Measurements from ENCODE around the gene GHITM. TPM values are rescaled to one million over a fixed set of nuclear protein-coding genes. Genes with fewer than 3 reads are reported as not detected.

Gene GHITM
- total and polyA plus RNA-seq, 2 experiments from 2014 or later = 97.1 to 105 TPM

- Mint-ChIP-seq H3K36me3 (ENCODE audit: low read depth) (peaks cover 43% of the 10 kb centered on the region), H3K9me3 (no peaks in the 10 kb centered on the region), H3K27ac (no peak overlapping the region), H3K4me3 (no peak overlapping the region), H3K27me3 (ENCODE audit: insufficient read depth, low read depth, poor library complexity) (no peaks in the 10 kb centered on the region), H3K4me1 (peaks cover 23% of the 10 kb centered on the region)
- TF ChIP-seq STAT1 (IDR thresholded peaks at IDR 0.05; ENCODE audit: unreplicated experiment) (no peak), ZNF114 (CRISPR knock-in tag; IDR thresholded peaks at IDR 0.05) (no peak), REST (IDR thresholded peaks at IDR 0.05; ENCODE audit: unreplicated experiment) (no peak), CREB1 (CRISPR knock-in tag; IDR thresholded peaks at IDR 0.05; ENCODE audit: low read depth) (no peak), POLR2AphosphoS5 (IDR thresholded peaks at IDR 0.05; ENCODE audit: low read depth) (no peak), CTCF (conservative IDR thresholded peaks at IDR 0.05; ENCODE audit: low read depth in 2 of 2) (no peak), NANOG (IDR thresholded peaks at IDR 0.05; ENCODE audit: borderline replicate concordance) (no peak), ZNF331 (CRISPR knock-in tag; IDR thresholded peaks at IDR 0.05; ENCODE audit: low read depth) (no peak), ZNF462 (CRISPR knock-in tag; IDR thresholded peaks at IDR 0.05) (no peak), EZH2 (IDR thresholded peaks at IDR 0.05; ENCODE audit: low read depth, unreplicated experiment) (no peak), ETS1 (IDR thresholded peaks at IDR 0.05) (no peak), EZH2phosphoT487 (IDR thresholded peaks at IDR 0.05; ENCODE audit: unreplicated experiment) (no peak), JUNB (IDR thresholded peaks at IDR 0.05; ENCODE audit: unreplicated experiment) (no peak)
- DNase-seq (ENCODE audit: low spot score) = no peak
- H4K20me1 ChIP-seq (replicated peaks; ENCODE audit: insufficient read depth) = no peaks in the 10 kb centered on the region
- H2AFZ ChIP-seq = no peak overlapping the region
- no peak overlapping the region for H3K4me2 ChIP-seq
- no peaks in the 10 kb centered on the region for H3K9me2 ChIP-seq (ENCODE audit: insufficient read depth)
- ATAC-seq = no peak; the same call in 2 of the 3 replicates
- peaks cover 24% of the 10 kb centered on the region; the same call in 1 of the 2 replicates for H3K36me3 ChIP-seq (ENCODE audit: insufficient read depth)
- H3K4me1 ChIP-seq (ENCODE audit: insufficient read depth) = peaks cover 13% of the 10 kb centered on the region
- H3K79me2 ChIP-seq (replicated peaks; ENCODE audit: insufficient read depth) = no peaks in the 10 kb centered on the region
- H3K27ac ChIP-seq (ENCODE audit: low read depth) = no peak overlapping the region
- H3K4me3 ChIP-seq = no peak overlapping the region
- H3K27me3 ChIP-seq (ENCODE audit: insufficient read depth) = no peaks in the 10 kb centered on the region
- no peaks in the 10 kb centered on the region for H3F3A ChIP-seq (replicated peaks; ENCODE audit: low read depth)
These were observed 16.2 kb downstream of the GHITM start for GRCh38 chr10:84155521-84155920.
